Testis (tissue), 2 donors: Measurements from ENCODE around the gene KL.

ENCODE experiments used
- CTCF ChIP-seq, 3 experiments: fragments of 450-650 bp in 2 of 3; fragments of 200-600 bp in 1 of 3; sonication (generic) in 1 of 3; IDR thresholded peaks; one replicate each; pipeline ENCODE4 v1.5.1; 2016 to 2019; ENCODE audit warnings: antibody characterized with exemption in 3 of 3, mild to moderate bottlenecking in 2 of 3, moderate library complexity in 1 of 3
- POLR2A ChIP-seq: fragments of 450-650 bp; IDR thresholded peaks from one replicate; pipeline ENCODE4 v1.6.1; 2017; ENCODE audit warnings: antibody characterized with exemption, mild to moderate bottlenecking, moderate library complexity

- TF ChIP-seq CTCF (IDR thresholded peaks at IDR 0.05) (peak; percentile 10 to 46 (median 41)), POLR2A (no peak)
Measured at GRCh38 chr13:33057019-33057780, 41.0 kb downstream of the KL start.
